ENCODE data around the gene KIZ.
A peak's percentile ranks its signal among the peaks of the same experiment; 100 is the strongest.
"Not testable (repeated sequence)": the region's sequence is repeated elsewhere in the genome, so short reads cannot be mapped to it uniquely, and the experiment has no call there.

KIZ gene

GRCh38 chr20:21232546-21233280, 106.8 kb downstream of the KIZ start:
- no peak for DNase-seq

GRCh38 chr20:21234324-21234723, 108.4 kb downstream of the KIZ start:
- no peak for DNase-seq

DNA sequence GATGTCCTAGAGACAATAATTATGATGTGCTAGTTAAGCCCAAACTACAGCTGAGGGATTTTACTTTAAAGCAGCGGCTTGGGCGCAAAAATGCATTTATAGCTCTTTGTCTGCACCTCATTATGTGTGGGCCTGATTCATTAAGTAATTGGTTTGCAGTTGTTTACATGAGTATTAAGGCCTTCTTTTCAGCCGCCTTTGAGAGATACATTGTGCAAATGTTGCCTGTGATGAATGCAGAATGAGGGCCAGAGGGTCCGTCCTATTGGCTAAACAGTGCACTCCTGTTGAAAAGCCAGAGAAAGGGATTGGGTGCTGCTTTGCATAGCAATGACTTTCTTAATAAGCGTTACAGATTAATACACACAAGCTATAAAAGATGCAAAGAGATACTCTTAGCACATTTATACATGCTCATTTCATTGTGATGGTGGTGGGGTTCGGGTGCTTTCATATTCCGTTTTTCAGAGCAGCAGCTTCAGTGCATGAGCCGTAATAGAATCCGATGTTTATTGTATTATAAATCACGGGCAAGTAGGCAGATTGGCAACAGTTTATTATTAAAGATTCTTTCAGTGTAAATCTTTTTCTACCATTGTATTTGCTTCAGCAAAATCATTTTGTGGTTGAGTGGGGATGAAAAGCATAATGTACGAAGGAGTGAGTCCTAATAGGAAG, 109.1 kb downstream of the KIZ start:
- no peak for DNase-seq

DNA sequence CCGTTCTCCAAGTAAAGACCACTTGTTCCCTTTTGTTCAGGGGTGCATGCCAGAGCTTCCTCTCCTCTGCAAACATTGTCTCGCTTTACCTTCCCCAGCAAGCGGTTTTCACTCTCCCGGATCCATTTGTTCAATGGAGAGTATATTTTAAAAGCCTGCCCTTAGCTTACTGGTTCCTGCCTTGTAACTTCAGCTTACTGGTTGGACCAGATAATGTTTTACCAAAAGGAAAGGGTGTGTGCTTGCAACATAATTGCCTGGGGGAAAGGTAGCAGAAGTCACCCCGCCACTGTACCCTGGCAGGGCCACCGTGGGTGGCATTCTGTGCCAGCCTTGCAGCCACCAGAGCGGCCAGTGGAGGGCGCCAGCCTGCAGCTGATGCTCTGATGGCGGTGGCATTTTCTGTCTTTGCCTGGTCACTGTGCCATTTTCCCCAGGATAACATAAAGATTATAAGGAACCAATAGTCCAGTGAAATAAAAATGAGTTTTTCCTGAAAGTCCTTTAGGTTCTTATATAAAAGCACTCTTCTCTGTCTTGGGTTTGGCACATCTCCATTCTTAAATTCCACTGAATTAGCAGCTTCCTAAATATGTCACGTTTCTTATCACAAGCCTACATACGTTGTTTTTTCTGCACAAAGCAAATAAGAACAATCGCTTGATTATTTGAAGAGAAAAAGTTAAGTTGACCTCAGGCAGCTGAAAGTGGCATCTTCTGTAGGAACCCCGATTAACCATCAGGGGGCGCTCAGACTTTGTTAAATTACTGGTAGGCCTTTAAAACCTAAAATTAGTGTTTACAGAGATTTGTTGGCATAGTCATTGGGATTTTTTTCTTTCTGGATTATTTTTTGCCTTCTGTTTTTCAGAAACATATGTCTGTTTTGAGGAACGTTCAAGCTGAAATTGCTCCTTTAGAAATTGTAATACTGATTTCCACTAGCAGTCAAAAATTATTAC, 109.9 kb downstream of the KIZ start:
- DNase-seq, result peak; percentile 66 to 76

GRCh38 chr20:21237956-21238799, 112.3 kb downstream of the KIZ start:
- no peak for DNase-seq

GRCh38 chr20:21238818-21239536, 113.1 kb downstream of the KIZ start:
- DNase-seq, result no peak

GRCh38 chr20:21240394-21240793, 114.5 kb downstream of the KIZ start:
- DNase-seq, result no peak

DNA sequence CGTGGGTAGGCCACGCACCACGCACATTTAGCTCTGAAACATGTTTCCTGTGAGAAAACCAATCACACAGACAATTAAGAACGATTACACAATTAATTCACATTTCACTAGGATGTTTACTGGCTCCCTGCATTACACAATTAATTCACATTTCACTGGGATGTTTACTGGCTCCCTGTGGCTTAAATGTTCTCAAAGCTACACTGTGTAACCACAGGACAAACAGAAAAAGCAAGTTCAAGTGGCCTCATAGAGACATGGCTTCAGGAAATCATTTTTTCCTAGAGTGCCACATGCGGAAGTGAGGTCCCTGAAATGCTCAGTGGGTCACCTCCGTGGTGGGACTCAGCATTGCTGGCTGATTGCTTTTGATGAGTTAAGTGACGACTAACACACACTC, 115.5 kb downstream of the KIZ start:
- DNase-seq, result no peak

DNA sequence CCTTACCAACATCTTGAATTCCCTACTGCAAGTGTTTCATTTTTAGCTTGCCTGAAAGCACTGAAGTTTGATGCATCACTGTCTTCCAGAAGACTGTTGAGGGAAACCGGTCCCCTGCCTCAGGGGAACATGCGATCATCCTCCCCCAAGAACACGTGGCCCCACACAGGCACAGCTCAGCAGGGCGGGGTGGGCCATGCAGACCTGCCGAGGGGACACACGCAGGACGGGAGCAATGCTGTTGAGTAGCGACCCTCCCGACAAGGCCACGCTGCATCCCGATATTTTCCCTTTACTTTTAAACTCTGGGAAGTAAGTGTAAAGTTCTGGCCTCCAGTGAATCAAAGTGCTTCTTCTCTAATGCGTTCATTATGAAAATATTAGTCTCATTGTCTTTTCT, 117.9 kb downstream of the KIZ start:
- DNase-seq, result no peak

- DNase-seq, result no peak
Observed at GRCh38 chr20:21244808-21245207, 118.9 kb downstream of the KIZ start.

DNA sequence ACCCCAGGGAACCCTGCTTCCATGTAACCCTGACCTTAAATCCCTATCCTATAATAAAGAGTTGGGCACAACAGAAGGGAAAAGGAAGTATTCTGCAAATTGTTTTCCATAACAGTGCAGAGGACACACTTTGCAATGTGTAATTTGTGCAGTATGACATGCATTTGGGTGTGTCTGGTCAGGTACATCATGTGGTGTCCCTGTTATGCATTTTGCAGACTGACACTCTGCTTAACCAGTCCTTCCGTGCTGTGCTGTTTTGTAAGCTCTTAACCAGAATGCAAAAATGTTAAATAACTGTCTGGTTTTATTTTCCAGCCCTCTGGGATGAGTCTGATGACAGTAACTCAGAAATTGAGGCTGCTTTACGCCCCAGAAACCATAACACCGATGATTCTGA, 120.3 kb downstream of the KIZ start:
- no peak for DNase-seq

DNA sequence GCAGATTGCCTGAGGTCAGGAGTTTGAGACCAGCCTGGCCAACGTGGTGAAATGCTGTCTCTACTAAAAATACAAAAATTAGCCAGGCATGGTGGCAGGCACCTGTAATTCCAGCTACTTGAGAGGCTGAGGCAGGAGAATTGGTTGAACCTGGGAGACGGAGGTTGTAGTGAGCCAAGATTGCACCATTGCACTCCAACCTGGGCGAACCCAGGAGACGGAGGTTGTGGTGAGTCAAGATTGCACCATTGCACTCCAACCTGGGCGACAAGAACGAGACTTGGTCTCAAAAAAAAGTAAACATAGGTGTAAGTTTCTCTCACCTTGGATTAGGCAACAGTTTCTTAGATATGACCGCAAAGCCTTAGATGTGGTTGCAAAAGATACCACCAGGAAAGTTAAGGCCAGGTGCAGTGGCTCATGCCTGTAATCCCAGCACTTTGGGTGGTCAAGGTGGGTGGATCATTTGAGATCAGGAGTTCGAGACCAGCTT, 121.8 kb downstream of the KIZ start:
- DNase-seq, result not testable (repeated sequence)

DNA sequence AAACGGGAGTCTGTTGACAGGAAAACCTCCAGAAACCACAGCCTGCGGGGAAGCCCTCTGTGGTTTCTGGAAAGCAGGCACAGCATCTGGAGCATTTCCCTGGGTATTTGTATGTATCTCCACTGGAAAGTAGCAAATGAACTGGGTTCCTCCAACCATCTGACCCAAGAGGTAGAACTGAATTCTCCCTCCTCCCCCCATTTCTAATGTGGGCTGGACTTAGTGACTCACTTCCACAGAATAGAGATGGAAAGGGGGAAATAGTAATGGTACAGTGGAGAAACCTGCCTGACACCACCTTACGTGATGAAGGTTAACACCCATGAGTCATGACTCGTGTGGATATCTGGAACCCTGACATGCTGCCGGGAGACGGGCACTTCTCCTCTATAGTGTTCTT, 125.4 kb downstream of the KIZ start:
- DNase-seq, result no peak

DNA sequence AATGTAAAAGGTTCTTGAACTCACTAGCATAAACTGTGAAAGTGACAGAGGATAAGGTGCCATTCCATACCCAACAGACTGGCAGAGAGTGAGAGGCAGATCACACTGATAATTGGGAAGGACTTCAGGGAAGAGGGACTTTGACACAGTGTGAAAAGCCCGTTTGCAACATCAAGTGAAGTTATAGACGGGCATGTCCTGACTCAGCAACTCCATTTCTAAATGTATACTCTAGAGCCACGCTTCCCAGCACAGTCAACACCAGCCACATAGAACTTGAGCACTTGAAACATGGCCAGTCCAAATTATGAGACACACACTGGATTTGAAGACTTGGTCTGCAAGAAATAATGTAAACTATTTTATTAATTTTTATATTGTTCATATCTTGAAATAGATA, 131.3 kb downstream of the KIZ start:
- DNase-seq, result no peak

- DNase-seq, result no peak
Observed at GRCh38 chr20:21258411-21258810, 132.5 kb downstream of the KIZ start.

GRCh38 chr20:21259346-21259745, 133.5 kb downstream of the KIZ start:
- no peak for DNase-seq

- peak in 1 of 2 experiments; percentile 9 for DNase-seq
Observed at GRCh38 chr20:21262812-21263211, 136.9 kb downstream of the KIZ start.

- no peak for DNase-seq
Observed at GRCh38 chr20:21265261-21266190, 139.6 kb downstream of the KIZ start.

DNA sequence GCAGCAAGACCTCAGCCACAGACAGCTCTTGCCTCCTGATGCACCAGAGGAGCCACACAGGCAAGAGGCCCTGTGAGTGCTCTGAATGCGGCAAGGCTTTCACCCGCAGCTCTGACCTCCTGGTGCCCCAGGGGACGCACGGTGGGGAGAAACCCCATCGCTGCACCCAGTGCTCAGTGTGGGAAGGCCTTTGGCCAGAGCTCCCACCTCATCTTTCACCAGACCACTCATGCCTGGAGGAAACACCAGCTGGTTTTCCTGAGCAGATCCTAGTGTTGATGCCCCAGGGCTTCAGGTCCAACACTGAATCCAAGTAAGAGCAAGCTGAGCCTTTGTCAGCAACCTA, 140.3 kb downstream of the KIZ start:
- no peak for DNase-seq

- no peak for DNase-seq
Observed at GRCh38 chr20:21269772-21270171, 143.9 kb downstream of the KIZ start.

GRCh38 chr20:21270806-21271205, 144.9 kb downstream of the KIZ start:
- DNase-seq, result no peak

All from AML-193 (cell line).